ENCODE measurements around the gene RPS14.

The RPS14 gene

DNA sequence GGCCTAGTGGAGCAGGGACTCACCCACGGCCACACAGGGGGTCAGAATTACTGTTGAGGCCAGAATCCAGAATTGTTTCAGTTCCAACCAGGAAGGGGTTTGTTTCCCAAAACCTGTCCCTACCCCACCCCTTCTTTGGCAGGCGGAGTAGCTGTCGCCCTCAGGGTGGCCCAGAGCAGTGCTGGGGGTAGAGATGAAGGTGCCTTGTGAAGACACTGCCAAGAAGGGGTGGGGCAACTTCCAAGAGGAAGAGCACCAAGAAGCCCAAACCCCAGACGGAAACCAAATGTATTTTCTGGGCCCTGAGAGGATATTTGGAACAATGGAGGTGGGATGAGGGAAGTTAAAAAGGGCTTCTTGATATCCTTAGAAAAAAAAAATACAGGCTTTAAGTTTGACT lies 47.0 kb upstream of the RPS14 start:
- no peak for TF ChIP-seq CTCF (IDR thresholded peaks at IDR 0.05; ENCODE audit: low read depth, low read length, missing control alignments)
- H3K27ac ChIP-seq = no peak overlapping the region
- no peak overlapping the region for H3K4me3 ChIP-seq (ENCODE audit: low read depth, low read length)
- in situ Hi-C loops (cut with HindIII; ENCODE audit: low pct_ligation_motif_present, low sequenced_read_pairs) = no loop called here
- no peak for DNase-seq
- peaks cover 22% of the 10 kb centered on the region for H3K36me3 ChIP-seq (replicated peaks)
- H3K27me3 ChIP-seq (replicated peaks) = no peaks in the 10 kb centered on the region

DNA sequence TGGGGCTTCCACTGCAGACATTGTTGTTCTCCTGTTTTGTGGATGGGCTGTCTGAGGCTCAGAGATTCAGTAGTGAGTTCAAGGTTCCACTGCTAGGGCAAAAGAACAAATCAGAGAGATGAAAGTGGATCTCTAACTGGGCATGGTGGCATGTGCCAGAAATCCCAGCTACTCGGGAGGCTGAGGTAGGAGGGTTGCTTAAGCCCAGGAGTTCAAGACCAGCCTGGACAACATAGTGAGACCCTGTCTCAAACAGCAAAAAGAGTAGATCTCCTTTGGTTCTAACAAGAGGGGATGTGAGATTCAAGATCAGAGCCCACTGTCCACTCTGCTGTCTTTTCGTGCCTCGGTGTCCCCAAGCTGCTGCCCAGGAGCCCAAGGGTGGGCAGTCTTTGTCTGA lies 46.6 kb upstream of the RPS14 start:
- in situ Hi-C loops (cut with HindIII; ENCODE audit: low pct_ligation_motif_present, low sequenced_read_pairs) = no loop called here
- peaks cover 19% of the 10 kb centered on the region for H3K36me3 ChIP-seq (replicated peaks)
- H3K27me3 ChIP-seq (replicated peaks) = no peaks in the 10 kb centered on the region
- no peak overlapping the region for H3K4me3 ChIP-seq (ENCODE audit: low read depth, low read length)
- DNase-seq = no peak
- no peak for TF ChIP-seq CTCF (IDR thresholded peaks at IDR 0.05; ENCODE audit: low read depth, low read length, missing control alignments)
- no peak overlapping the region for H3K27ac ChIP-seq

DNA sequence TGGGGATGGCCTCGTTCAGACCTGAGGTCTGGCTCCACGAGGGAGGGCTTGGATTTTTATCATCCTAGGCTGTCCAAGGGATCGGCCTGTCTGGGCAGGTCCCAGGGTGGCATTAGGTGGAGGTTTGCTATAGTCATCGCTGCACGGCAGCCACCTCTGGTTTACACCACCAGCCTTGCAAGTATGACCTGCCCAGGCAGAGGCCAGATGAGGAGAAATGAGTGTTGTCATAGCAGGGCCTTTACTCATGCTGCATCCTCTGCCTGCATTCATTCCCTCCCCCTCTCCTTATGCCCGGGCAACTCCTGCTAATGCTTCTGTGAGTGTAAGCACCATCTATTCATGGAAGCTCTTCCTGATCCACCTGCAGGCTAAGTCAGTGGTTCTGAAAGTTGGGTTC lies 43.1 kb upstream of the RPS14 start:
- Histone ChIP-seq H3K27ac (peak overlapping the region; percentile 35), H3K36me3 (replicated peaks) (peaks cover 5% of the 10 kb centered on the region), H3K27me3 (replicated peaks) (no peaks in the 10 kb centered on the region), H3K4me3 (ENCODE audit: low read depth, low read length) (no peak overlapping the region)
- TF ChIP-seq CTCF (IDR thresholded peaks at IDR 0.05; ENCODE audit: low read depth, low read length, missing control alignments) = no peak
- peak; percentile 62 for DNase-seq
- in situ Hi-C loops (cut with HindIII; ENCODE audit: low pct_ligation_motif_present, low sequenced_read_pairs) = no loop called here

- H3K4me3 ChIP-seq (ENCODE audit: low read depth, low read length) = no peak overlapping the region
- TF ChIP-seq CTCF (IDR thresholded peaks at IDR 0.05; ENCODE audit: low read depth, low read length, missing control alignments) = no peak
- peaks cover 5% of the 10 kb centered on the region for H3K36me3 ChIP-seq (replicated peaks)
- in situ Hi-C loops (cut with HindIII; ENCODE audit: low pct_ligation_motif_present, low sequenced_read_pairs) = no loop called here
- H3K27me3 ChIP-seq (replicated peaks) = no peaks in the 10 kb centered on the region
- DNase-seq = no peak
- H3K27ac ChIP-seq = peak overlapping the region; percentile 35
These were observed 42.3 kb upstream of the RPS14 start for GRCh38 chr5:150491876-150492275.

DNA sequence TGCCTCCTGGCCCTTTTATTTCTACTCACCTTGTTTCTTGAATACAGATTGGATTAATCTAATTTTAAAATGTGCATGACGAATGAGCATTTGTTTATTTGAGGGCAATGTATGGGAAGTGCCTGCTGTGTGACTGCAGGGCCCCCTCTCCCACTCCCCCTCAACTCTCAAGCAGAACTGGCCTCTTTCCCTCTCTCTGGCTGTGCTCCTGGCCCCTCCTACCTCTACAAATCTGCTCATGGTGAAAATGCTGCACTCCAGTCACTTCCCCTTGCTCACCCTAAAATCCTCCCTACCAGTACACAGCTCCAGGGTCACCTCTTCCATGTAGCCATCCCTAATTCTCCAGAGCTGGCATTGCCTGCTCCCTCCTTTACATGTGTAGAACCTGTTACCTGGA lies 41.2 kb upstream of the RPS14 start:
- Histone ChIP-seq H3K4me3 (ENCODE audit: low read depth, low read length) (no peak overlapping the region), H3K27ac (no peak overlapping the region), H3K36me3 (replicated peaks) (peaks cover 3% of the 10 kb centered on the region), H3K27me3 (replicated peaks) (no peaks in the 10 kb centered on the region)
- no peak for DNase-seq
- TF ChIP-seq CTCF (IDR thresholded peaks at IDR 0.05; ENCODE audit: low read depth, low read length, missing control alignments) = no peak
- in situ Hi-C loops (cut with HindIII; ENCODE audit: low pct_ligation_motif_present, low sequenced_read_pairs) = no loop called here

DNA sequence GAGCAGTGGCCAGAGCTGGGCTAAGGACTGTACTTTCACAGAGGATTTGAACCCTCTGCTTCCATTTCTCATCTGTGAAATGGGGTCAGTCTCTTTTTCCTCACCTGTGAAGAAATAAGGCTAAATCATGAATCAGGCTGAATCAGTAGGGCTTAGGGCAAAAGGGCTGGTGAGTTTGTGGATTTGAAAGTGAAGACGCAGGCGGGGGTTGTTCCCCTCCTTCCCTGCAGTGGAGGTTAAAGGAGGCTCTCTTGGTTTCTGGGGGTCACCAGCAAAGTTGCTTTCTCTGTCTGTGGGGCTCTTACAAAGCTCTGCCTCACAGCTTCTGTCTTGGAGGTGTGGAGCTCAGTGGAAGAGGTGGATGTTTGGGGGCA lies 40.7 kb upstream of the RPS14 start:
- Histone ChIP-seq H3K36me3 (replicated peaks) (no peaks in the 10 kb centered on the region), H3K4me3 (ENCODE audit: low read depth, low read length) (no peak overlapping the region), H3K27ac (no peak overlapping the region), H3K27me3 (replicated peaks) (no peaks in the 10 kb centered on the region)
- no peak for DNase-seq
- no peak for TF ChIP-seq CTCF (IDR thresholded peaks at IDR 0.05; ENCODE audit: low read depth, low read length, missing control alignments)
- in situ Hi-C loops (cut with HindIII; ENCODE audit: low pct_ligation_motif_present, low sequenced_read_pairs) = no loop called here
